Coronary artery (tissue), 2 donors: ENCODE data around the gene FGB.

Source experiments
- DNase-seq: peaks from one replicate; pipeline ENCODE4 v3.0.0-alpha.2; 2017; ENCODE audit warnings: low spot score
- H3K27ac ChIP-seq, 2 donors: fragments of 200-600 bp; sonication (generic); one replicate each; pipeline ENCODE4 v1.5.1; 2016 to 2019
- H3K4me3 ChIP-seq: fragments of 200-600 bp; sonication (generic); 2 replicates; pipeline ENCODE4 v1.5.1; 2016; ENCODE audit warnings: mild to moderate bottlenecking, moderate library complexity
- TF ChIP-seq, protein P1 (sequence below): fragments of 200-600 bp; sonication (generic); IDR thresholded peaks from one replicate; pipeline ENCODE4 v1.5.1; 2019; ENCODE audit warnings: antibody characterized with exemption

FGB gene

DNA sequence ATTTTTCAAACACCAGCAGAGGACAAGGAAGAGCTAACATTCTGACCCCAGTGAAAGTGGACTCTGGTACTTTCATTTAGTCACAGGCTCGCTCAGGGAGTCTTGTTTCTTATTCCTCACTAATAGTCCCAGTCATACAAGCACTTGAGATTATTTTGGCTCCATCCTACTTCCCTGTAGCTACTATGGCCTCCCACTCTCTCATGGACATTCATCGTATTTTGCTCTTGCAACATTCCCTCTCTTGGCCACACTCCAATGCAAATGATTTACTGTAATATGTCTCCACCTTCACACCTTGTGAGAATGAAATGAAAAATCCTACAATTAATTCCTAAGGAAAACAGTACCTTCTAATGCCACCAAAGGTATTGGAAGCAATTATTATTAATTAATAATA lies 33.9 kb upstream of the FGB start:
- no peak overlapping the region for H3K27ac ChIP-seq
- no peak overlapping the region for H3K4me3 ChIP-seq
- no peak for DNase-seq
- TF ChIP-seq, protein P1, sequence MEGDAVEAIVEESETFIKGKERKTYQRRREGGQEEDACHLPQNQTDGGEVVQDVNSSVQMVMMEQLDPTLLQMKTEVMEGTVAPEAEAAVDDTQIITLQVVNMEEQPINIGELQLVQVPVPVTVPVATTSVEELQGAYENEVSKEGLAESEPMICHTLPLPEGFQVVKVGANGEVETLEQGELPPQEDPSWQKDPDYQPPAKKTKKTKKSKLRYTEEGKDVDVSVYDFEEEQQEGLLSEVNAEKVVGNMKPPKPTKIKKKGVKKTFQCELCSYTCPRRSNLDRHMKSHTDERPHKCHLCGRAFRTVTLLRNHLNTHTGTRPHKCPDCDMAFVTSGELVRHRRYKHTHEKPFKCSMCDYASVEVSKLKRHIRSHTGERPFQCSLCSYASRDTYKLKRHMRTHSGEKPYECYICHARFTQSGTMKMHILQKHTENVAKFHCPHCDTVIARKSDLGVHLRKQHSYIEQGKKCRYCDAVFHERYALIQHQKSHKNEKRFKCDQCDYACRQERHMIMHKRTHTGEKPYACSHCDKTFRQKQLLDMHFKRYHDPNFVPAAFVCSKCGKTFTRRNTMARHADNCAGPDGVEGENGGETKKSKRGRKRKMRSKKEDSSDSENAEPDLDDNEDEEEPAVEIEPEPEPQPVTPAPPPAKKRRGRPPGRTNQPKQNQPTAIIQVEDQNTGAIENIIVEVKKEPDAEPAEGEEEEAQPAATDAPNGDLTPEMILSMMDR: no peak

DNA sequence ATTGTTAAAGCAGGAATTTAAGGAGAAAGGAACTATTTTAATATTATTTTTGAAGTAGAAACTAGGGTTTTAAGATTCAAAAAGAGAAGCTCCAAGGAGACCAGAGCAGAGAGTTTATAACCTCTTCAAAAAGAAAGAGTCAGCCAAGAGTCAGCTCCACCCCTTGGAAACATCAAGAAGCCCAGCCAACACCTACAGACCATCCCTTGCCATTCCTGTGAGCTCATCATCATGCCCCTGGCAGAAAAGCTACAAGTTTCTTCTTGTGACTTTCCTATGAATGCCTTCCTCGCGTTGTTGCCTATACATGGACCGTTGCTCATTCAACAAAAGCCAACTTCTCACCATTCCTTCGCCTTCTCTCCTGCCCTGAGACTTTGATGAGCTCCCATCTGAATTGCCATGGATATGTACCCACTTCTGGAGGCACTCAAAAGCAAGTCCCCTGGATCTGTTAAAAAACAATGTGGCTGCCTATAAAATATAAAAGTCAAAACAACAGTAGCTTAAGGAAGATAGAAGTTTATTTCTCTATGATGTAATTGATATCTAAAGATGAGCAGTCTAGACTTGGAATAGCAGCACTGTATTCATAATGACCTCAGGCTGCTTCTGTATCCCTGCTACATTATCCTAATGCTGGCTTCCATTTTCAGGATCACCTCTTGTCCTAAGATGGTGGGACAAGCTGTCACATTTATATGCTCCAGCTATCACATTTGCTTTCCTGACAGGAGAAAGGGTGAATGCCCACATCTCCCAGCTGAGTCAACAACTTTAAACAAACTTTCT lies 32.9 kb upstream of the FGB start:
- DNase-seq: no peak
- Histone ChIP-seq H3K4me3 (no peak overlapping the region), H3K27ac (no peak overlapping the region)
- TF ChIP-seq, protein P1: no peak

DNA sequence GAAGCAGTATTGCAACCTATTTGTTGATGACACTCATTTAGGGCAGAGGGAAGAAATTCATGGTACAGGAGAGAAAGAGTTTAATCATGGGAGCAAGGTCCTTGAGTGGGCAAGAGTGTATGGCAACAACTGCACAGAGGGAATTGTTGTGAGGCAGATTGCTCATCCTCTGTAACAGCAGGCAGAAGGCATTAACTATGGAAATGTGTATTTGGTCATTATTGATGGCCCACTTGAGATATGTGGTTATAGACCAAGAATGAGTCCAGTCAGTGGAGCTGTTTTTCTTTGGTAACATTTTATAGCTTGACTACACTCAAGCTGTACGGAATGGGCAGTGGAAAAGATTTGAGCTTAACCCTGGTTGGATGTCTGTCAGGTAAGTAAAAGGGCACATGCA lies 28.5 kb upstream of the FGB start:
- H3K27ac ChIP-seq: no peak overlapping the region

DNA sequence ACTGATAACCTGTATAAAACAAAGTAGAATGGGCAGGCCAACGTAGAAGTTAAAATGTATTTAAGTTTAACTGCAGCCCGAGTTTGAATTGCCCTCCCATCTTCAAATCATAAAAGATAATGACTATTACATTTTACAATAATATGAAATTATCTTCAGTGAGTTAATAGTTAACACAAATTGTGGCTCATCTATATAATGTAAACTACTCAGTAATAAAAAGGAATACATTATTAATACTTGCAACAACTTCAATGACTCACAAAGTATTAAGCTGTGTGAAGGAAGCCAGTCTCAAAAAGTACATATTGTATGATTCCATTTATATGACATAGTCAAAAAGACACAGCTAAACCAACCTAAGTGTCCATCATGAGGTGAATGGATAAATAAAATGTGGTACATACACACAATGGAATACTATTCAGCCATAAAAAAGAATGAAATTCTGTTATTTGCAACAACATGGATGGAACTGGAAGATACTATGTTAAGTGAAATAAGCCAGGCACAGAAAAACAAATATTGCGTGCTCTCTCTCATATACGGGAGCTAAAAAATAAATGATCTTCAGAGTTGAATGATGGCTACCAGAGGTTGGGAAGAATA lies 20.4 kb upstream of the FGB start:
- H3K4me3 ChIP-seq: no peak overlapping the region
- DNase-seq: no peak
- TF ChIP-seq, protein P1: no peak
- H3K27ac ChIP-seq: no peak overlapping the region

More for the DNA sequence above, 28.5 kb upstream of the FGB start:
- TF ChIP-seq, protein P1: no peak
- H3K4me3 ChIP-seq: no peak overlapping the region
- DNase-seq: no peak

DNA sequence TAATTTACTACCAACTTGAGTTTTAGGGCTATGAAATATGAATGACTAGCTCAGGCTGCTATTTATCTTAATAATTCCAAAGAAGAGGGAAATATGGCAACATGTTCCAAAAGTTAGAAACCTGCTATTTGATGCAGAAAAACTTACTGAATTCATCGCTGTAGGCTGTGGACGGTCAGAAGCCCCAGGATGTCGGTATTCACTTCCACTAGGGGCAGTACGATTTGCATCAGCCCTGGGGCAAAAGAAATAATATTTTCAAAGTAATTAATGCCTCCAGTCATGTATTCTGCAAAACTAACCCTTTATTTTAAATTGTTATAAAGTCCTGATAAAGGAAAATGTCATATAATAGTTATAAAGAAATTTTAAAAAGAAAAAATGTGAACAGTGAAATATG lies 17.1 kb upstream of the FGB start:
- no peak overlapping the region for H3K4me3 ChIP-seq
- no peak for DNase-seq
- H3K27ac ChIP-seq: no peak overlapping the region
- TF ChIP-seq, protein P1: no peak

DNA sequence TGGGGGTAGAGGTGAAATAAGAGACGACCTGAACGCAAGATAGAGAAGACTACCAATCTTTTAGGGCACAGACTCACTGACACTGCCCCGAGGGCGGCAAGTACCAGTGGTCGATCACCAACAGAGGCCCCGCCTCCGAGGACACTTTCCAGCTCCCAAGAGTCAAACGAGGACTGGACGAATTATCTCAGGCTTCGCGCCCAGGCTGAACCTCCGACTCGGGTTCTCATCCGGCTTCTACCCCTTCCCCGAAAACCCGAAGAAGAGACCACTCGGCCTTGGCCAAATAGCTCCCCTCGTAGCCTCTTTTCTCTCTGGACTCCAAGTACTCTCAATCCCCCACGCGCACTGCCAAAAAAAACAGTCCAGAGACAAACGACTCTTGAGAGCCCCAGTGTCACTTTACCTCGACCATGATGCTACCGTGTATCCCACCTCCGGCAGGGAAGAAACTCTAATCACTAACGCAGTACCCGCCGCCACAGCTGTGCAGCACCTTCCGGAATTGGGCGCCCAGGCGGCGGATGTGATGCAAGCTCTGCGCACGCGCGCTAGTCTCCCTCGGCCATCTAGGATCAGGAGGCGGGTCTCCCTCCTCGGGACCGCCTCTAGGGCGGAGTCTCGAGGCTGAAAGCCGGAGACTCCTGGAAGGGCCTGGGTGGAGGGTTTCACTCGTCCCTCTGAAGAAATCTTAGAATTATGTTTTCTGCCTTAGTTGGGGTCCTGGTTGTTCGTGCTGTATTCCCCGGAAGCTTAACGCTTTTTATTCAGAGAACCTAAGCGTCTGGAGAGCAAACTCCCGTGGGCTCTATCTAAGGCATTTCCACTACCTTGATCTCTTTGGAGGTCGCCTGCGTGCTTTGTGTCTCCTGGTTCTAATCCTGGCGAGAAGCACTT lies 12.7 kb upstream of the FGB start, which contains the start of gene PLRG1:
Gene PLRG1 (minus strand): TSS at position 507 of the 897 bp plus-strand sequence. CDS start 92 bp downstream, at position 415.
- peak within 1 kb of the TSS; percentile 75 to 92 for H3K27ac ChIP-seq
- DNase-seq: peak; percentile 97
- TF ChIP-seq, protein P1: no peak

More for the DNA sequence above, 12.7 kb upstream of the FGB start, which contains the start of gene PLRG1:
- H3K4me3 ChIP-seq: peak within 1 kb of the TSS; percentile 78
